H1 (cell line): ENCODE results near the gene MAP2K2. TPM values are rescaled to one million over a fixed set of nuclear protein-coding genes. Genes with fewer than 3 reads are reported as not detected.

Experiments used
- BCL11A ChIP-seq, 2 experiments: IDR thresholded peaks; one replicate each; pipeline ENCODE4 v1.6.1; 2011; ENCODE audit warnings: low read depth in 2 of 2, low read length in 2 of 2, mild to moderate bottlenecking in 2 of 2
- CBX5 ChIP-seq: fragments of 300-800, 300-1000 bp; sonication (generic); IDR thresholded peaks from 2 replicates; pipeline ENCODE4 v1.7.1; 2016; ENCODE audit warnings: antibody characterized with exemption, low read length, low read depth
- GABPA ChIP-seq: IDR thresholded peaks from 2 replicates; pipeline ENCODE4 v1.6.1; 2011; ENCODE audit warnings: mild to moderate bottlenecking, low read length, moderate library complexity, borderline replicate concordance; ENCODE audit not compliant: insufficient read depth
- HDAC6 ChIP-seq: IDR thresholded peaks from one replicate; pipeline ENCODE4 v1.7.1; 2012; ENCODE audit warnings: low read depth, mild to moderate bottlenecking, inconsistent platforms, low read length, moderate library complexity
- KDM1A ChIP-seq: fragments of 200-600, 300-600 bp; sonication (generic); IDR thresholded peaks from 2 replicates; pipeline ENCODE4 v1.7.1; 2016; ENCODE audit warnings: mild to moderate bottlenecking, low read length, borderline replicate concordance
- KDM5A ChIP-seq: fragments of 200-600 bp; IDR thresholded peaks from 2 replicates; pipeline ENCODE4 v1.7.1; 2012; ENCODE audit warnings: mild to moderate bottlenecking, low read length, inconsistent platforms, mixed read lengths
- NRF1 ChIP-seq: IDR thresholded peaks from 2 replicates; pipeline ENCODE4 v1.6.1; 2011; ENCODE audit warnings: mild to moderate bottlenecking, low read depth, low read length, improper control_type of control experiment
- POLR2A ChIP-seq, 2 experiments: IDR thresholded peaks; 1 replicate in 1 of 2; 2 replicates in 1 of 2; pipeline ENCODE4 v1.6.1; 2011; ENCODE audit warnings: low read depth in 2 of 2, low read length in 2 of 2, mild to moderate bottlenecking in 2 of 2; ENCODE audit errors: control extremely low read depth in 1 of 2
- RFX5 ChIP-seq: IDR thresholded peaks from 2 replicates; pipeline ENCODE4 v1.6.1; 2011; ENCODE audit warnings: low read depth, low read length, improper control_type of control experiment, borderline replicate concordance
- RXRA ChIP-seq: IDR thresholded peaks from 2 replicates; pipeline ENCODE4 v1.6.1; 2011; ENCODE audit warnings: low read depth, mild to moderate bottlenecking, low read length, moderate library complexity; ENCODE audit not compliant: insufficient read depth
- TEAD4 ChIP-seq: IDR thresholded peaks from 2 replicates; pipeline ENCODE4 v1.6.1; 2012; ENCODE audit warnings: low read depth, low read length, inconsistent platforms, mixed read lengths
- polyA plus RNA-seq, 7 experiments: library from polyadenylated mRNA; depleted of rRNA in 3 of 7; stranded (reverse) in 5 of 7; unstranded in 2 of 7; fragments of >200 nt in 5 of 7; fragments of 200-250 nt in 2 of 7; gene quantifications; 1 replicate in 5 of 7; 2 replicates in 1 of 7; 4 replicates in 1 of 7; pipeline versions ENCODE4 v1.2.1 to v1.2.3, GENCODE V29; 2011 to 2013; ENCODE audit warnings: missing spikeins in 2 of 7, mixed read lengths in 2 of 7
- total RNA-seq: library from RNA; stranded (reverse); fragmentation: NEBNext Ultra II Directional; extraction: Animal tissue kit (Norgen Biotek cat#: 25700); gene quantifications from 2 replicates; pipeline ENCODE4 v1.2.1, GENCODE V29; 2021

MAP2K2 gene
- total and polyA plus RNA-seq, 2 of the 8 experiments (the other 6 are each of a cell fraction or from before 2014, with no cell fraction given) = 111 to 162 TPM

DNA sequence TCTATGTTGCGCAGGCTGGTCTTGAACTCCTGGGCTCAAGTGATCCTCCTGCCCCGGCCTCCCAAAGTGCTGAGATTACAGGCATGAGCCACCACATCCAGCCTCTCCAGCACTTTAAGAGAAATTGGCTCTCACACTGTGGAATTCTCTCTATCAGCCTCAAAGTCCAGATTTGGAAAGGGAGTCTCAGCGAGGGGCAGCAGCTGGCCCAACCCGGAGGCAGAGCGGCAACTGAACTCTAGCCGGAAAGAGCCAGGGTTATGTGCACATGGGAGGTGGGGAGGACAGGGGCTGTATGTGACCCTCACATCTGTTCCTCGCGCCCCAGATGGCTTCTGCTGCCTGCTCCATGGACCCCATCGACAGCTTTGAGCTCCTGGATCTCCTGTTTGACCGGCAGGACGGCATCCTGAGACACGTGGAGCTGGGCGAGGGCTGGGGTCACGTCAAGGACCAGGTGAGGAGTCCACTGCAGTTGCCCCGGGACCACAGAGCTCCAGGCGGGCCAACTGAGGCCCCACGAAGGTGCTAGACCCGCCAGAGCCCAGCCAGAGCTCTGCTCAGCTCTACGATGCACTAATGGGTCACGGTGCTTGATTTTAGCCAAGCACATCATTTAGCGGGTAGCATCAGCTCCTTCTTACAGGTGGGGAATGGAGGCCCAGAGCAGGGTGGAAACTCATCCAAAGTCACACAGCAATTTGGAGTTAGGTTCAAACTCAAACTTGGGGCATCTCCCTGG, 30.8 kb upstream of the MAP2K2 start (continued):
- TF ChIP-seq RXRA = no peak
- no peak for TF ChIP-seq GABPA
- TF ChIP-seq NRF1 = no peak
- TF ChIP-seq BCL11A (IDR thresholded peaks at IDR 0.05; ENCODE audit: low read depth in 2 of 2, low read length in 2 of 2) = no peak
- no peak for TF ChIP-seq KDM1A
- TF ChIP-seq POLR2A (IDR thresholded peaks at IDR 0.05; ENCODE audit: control extremely low read depth in 1 of 2, low read depth in 2 of 2, low read length in 2 of 2) = no peak
- no peak for TF ChIP-seq CBX5
- TF ChIP-seq RFX5 = no peak
- TF ChIP-seq KDM5A = no peak
- TF ChIP-seq TEAD4 = no peak
- no peak for TF ChIP-seq HDAC6
